ENCODE measurements around the gene CPN1.

- TF ChIP-seq, protein P1, sequence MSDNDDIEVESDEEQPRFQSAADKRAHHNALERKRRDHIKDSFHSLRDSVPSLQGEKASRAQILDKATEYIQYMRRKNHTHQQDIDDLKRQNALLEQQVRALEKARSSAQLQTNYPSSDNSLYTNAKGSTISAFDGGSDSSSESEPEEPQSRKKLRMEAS (IDR thresholded peaks at IDR 0.05; ENCODE audit: low read depth, low read length), result no peak
- TF ChIP-seq POLR2A (IDR thresholded peaks at IDR 0.05; ENCODE audit: extremely low read depth, insufficient read length), result no peak
Measured at GRCh38 chr10:100106865-100107264, 25.2 kb upstream of the CPN1 start.

Data from NB4 (cell line).